GM23248 (cell line): ENCODE results near the gene USP6. TPM values are rescaled to one million over a fixed set of nuclear protein-coding genes. Genes with fewer than 3 reads are reported as not detected.

Experiments
- DNase-seq: peaks from one replicate; pipeline ENCODE4 v3.0.0-alpha.2; 2015
- H2AFZ ChIP-seq: fragments of 200-600 bp; sonication (generic); 2 replicates; pipeline ENCODE4 v1.6.1; 2016; ENCODE audit warnings: antibody characterized with exemption
- H3F3A ChIP-seq: fragments of 200-600 bp; sonication (generic); 2 replicates; pipeline ENCODE4 v1.6.1; 2016; ENCODE audit warnings: mild to moderate bottlenecking, antibody characterized with exemption, mixed run types; ENCODE audit not compliant: insufficient read depth
- H3K27ac ChIP-seq: fragments of 200-600 bp; sonication (generic); 2 replicates; pipeline ENCODE4 v1.5.1; 2016; ENCODE audit warnings: mild to moderate bottlenecking
- H3K27me3 ChIP-seq: fragments of 200-600 bp; sonication (generic); replicated peaks from 2 replicates; pipeline ENCODE4 v1.6.1; 2016; ENCODE audit warnings: mild to moderate bottlenecking; ENCODE audit not compliant: insufficient read depth
- H3K36me3 ChIP-seq: fragments of 200-600 bp; sonication (generic); 2 replicates; pipeline ENCODE4 v1.6.1; 2016; ENCODE audit warnings: low read depth, mild to moderate bottlenecking
- H3K4me1 ChIP-seq: fragments of 200-600 bp; sonication (generic); 2 replicates; pipeline ENCODE4 v1.6.1; 2016; ENCODE audit warnings: mild to moderate bottlenecking; ENCODE audit not compliant: insufficient read depth
- H3K4me2 ChIP-seq: fragments of 200-600 bp; sonication (generic); one replicate; pipeline ENCODE4 v1.6.1; 2016; ENCODE audit warnings: mild to moderate bottlenecking; ENCODE audit not compliant: unreplicated experiment
- H3K4me3 ChIP-seq: fragments of 200-600 bp; sonication (generic); 2 replicates; pipeline ENCODE4 v1.5.1; 2016; ENCODE audit warnings: mild to moderate bottlenecking
- H3K79me2 ChIP-seq: fragments of 200-600 bp; sonication (generic); 2 replicates; pipeline ENCODE4 v1.6.1; 2016; ENCODE audit warnings: mild to moderate bottlenecking; ENCODE audit not compliant: insufficient read depth
- H3K9ac ChIP-seq: fragments of 200-600 bp; sonication (generic); 2 replicates; pipeline ENCODE4 v1.6.1; 2016; ENCODE audit warnings: mild to moderate bottlenecking
- H3K9me2 ChIP-seq: fragments of 200-600 bp; sonication (generic); 2 replicates; pipeline ENCODE4 v1.6.1; 2016; ENCODE audit warnings: mixed run types, mild to moderate bottlenecking, moderate library complexity; ENCODE audit not compliant: insufficient read depth
- H3K9me3 ChIP-seq: fragments of 200-600 bp; sonication (generic); one replicate; pipeline ENCODE4 v1.6.1; 2017; ENCODE audit warnings: low read depth
- H4K20me1 ChIP-seq: fragments of 200-600 bp; sonication (generic); 2 replicates; pipeline ENCODE4 v1.6.0; 2016; ENCODE audit not compliant: insufficient read depth
- EZH2 ChIP-seq: fragments of 200-600 bp; sonication (generic); IDR thresholded peaks from 2 replicates; pipeline ENCODE4 v1.6.1; 2018; ENCODE audit warnings: antibody characterized with exemption, mild to moderate bottlenecking; ENCODE audit not compliant: insufficient read depth, poor library complexity, severe bottlenecking
- EZH2phosphoT487 ChIP-seq: fragments of 200-600 bp; sonication (generic); IDR thresholded peaks from 2 replicates; pipeline ENCODE4 v1.6.1; 2018; ENCODE audit warnings: antibody characterized with exemption, moderate library complexity, mild to moderate bottlenecking, low read depth; ENCODE audit not compliant: insufficient read depth
- WGBS, 2 experiments: methylation state at CpG; one replicate each; pipeline ENCODE4 v1.1.6; 2015 to 2017; ENCODE audit warnings: low lambda C conversion rate in 2 of 2, low coverage in 1 of 2; ENCODE audit errors: missing lambda C conversion rate in 2 of 2; 5-methylcytosine and 5-hydroxymethylcytosine counted together
- in situ Hi-C: fragments of 300-500 bp; cut with MboI; formaldehyde crosslinking; loops from 2 replicates; pipeline ENCODE4 v1.15.0; 2020
- polyA plus RNA-seq: library from polyadenylated mRNA; unstranded; fragments of >200 nt; fragmentation: Nextera tagmentation; extraction: Ambion mirVana; gene quantifications from 2 replicates; pipeline ENCODE4 v1.2.1, GENCODE V29; 2016
- total RNA-seq: library from RNA; depleted of rRNA; stranded (reverse); fragments of >200 nt; shearing (Covaris generic); gene quantifications from 2 replicates; pipeline ENCODE4 v1.2.3, GENCODE V29; 2014

The USP6 gene
- total and polyA plus RNA-seq, 2 experiments from 2014 or later: 0.25 TPM; not detected in 1

DNA sequence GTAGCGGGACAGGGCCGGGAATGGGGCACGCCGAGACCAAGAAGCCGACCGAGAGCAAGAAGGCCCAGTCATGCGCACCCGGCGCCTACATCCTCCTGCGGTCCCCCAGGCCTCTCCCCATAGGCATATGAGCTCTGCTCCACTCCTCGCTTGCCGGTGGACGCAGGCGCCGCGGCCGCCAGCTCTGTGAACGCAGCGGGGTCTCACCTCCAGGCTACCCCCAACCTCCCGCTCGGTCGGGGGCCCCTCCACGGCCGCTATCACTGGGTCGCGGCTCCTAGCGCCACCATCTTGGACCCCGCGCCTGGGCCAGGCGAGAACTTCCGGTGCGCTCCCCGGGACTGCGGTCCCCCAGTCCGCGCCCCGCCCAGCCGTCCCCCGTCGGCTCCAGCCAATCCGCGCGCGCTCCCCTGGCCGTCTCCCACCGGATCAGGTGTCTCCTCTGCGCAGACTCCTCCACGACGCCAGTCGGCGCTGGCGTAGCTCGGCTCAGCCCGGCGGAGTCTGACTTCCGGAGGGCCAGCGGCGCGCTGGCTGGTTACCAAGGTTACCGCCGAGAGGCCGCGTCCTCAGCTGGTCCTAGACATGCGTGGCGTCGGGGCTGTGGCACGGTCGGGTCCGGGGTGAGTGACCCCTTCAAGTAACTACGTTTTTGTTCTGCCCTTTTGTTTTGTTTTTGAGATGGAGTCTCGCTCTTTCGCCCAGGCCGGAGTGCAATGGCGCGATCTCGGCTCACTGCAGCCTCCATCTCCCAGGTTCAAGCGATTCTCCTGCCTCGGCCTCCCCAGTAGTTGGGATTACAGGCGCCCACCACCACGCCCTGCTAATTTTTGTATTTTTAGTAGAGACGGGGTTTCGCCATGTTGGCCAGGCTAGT, 75.9 kb downstream of the USP6 start, which contains the start of gene ZNF594:
TSS of gene ZNF594 (minus strand) at position 328 of the 877 bp plus-strand sequence. CDS start 7,612 bp downstream, outside the sequence.
- peaks cover 3% of the 10 kb centered on the region for H3K9me3 ChIP-seq
- peak within 1 kb of the TSS; percentile 58 for H3K27ac ChIP-seq
- H4K20me1 ChIP-seq: no peaks in the 10 kb centered on the region
- H3K36me3 ChIP-seq: no peaks in the 10 kb centered on the region
- in situ Hi-C loops: no loop called here
- H3K4me3 ChIP-seq: peak within 1 kb of the TSS; percentile 81
- H3K4me2 ChIP-seq: peak within 1 kb of the TSS; percentile 98
- H2AFZ ChIP-seq: peak within 1 kb of the TSS; percentile 98
- peaks cover 37% of the 10 kb centered on the region for H3K79me2 ChIP-seq
- peak within 1 kb of the TSS; percentile 86 for H3K9ac ChIP-seq
- no peaks in the 10 kb centered on the region for H3K27me3 ChIP-seq
- peaks cover 13% of the 10 kb centered on the region; the same call in 1 of the 2 replicates for H3F3A ChIP-seq
- TF ChIP-seq EZH2phosphoT487 (no peak), EZH2 (no peak)
- H3K9me2 ChIP-seq: no peaks in the 10 kb centered on the region
- peak; percentile 98 for DNase-seq
- 1 to 2% methylated on average over 71 to 75 of the region's 82 CpGs for WGBS, 2 experiments
- peaks cover 7% of the 10 kb centered on the region; the same call in 1 of the 2 replicates for H3K4me1 ChIP-seq

DNA sequence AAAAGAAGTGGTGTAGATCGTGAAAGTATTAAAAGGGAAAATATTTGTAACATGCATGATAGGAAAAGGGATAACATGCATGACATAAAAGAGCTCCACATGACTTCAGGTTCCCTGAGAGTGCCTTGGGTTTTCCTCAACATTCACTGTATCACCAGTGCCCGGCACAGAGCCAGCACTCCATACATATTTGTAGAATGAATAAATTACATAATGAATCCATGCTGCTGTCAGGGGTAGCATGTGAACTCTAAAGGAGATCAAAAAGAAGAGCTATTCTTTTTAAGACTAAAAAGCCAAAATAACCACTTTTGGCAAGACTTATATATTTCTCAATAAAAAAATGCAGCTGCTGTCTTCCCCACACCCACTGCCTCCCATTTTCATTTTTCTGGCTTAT, 78.5 kb downstream of the USP6 start:
- peaks cover 34% of the 10 kb centered on the region for H3K79me2 ChIP-seq
- no peaks in the 10 kb centered on the region for H4K20me1 ChIP-seq
- DNase-seq: peak; percentile 72
- H3K36me3 ChIP-seq: no peaks in the 10 kb centered on the region
- no peak overlapping the region for H3K9ac ChIP-seq
- H2AFZ ChIP-seq: no peak overlapping the region
- no peaks in the 10 kb centered on the region for H3K27me3 ChIP-seq
- H3K4me3 ChIP-seq: no peak overlapping the region
- H3K4me1 ChIP-seq: peaks cover 7% of the 10 kb centered on the region; the same call in 1 of the 2 replicates
- in situ Hi-C loops: no loop called here
- no peak for TF ChIP-seq EZH2phosphoT487
- no peak for TF ChIP-seq EZH2
- WGBS, 2 experiments: 68 to 77% methylated on average over 2 of the region's 2 CpGs
- peaks cover 13% of the 10 kb centered on the region; the same call in 1 of the 2 replicates for H3F3A ChIP-seq
- no peak overlapping the region for H3K27ac ChIP-seq
- no peaks in the 10 kb centered on the region for H3K9me2 ChIP-seq
- H3K9me3 ChIP-seq: no peaks in the 10 kb centered on the region
- H3K4me2 ChIP-seq: no peak overlapping the region

DNA sequence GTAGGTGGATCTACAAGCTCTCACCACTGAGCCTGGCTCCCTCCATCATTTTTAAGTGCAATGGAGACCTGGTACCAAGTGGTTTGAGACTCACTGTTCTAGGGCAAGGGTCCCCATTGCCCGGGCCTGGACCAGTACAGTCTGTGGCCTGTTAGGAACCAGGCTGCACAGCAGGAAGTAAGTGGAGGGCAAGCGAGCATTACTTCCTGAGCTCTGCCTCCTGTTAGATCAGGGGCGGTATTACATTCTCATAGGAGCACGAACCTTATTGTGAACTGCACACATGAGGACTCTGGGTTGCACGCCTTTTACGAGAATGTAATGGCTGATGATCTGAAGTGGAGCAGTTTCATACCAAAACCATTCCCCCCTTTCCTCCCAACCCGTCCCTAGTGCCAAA, 82.6 kb downstream of the USP6 start:
- 87 to 88% methylated on average over 7 of the region's 7 CpGs for WGBS, 2 experiments
- no peak overlapping the region for H3K27ac ChIP-seq
- H3K4me2 ChIP-seq: no peak overlapping the region
- peaks cover 15% of the 10 kb centered on the region for H3K4me1 ChIP-seq
- H2AFZ ChIP-seq: no peak overlapping the region
- no peak overlapping the region for H3K4me3 ChIP-seq
- no peaks in the 10 kb centered on the region for H3K9me3 ChIP-seq
- no peaks in the 10 kb centered on the region for H3K27me3 ChIP-seq
- no peak for TF ChIP-seq EZH2phosphoT487
- no peak for TF ChIP-seq EZH2
- no peaks in the 10 kb centered on the region for H3K9me2 ChIP-seq
- no peak for DNase-seq
- in situ Hi-C loops: no loop called here
- no peak overlapping the region for H3K9ac ChIP-seq
- peaks cover 7% of the 10 kb centered on the region; the same call in 1 of the 2 replicates for H3F3A ChIP-seq
- no peaks in the 10 kb centered on the region for H3K36me3 ChIP-seq
- no peaks in the 10 kb centered on the region for H4K20me1 ChIP-seq
- H3K79me2 ChIP-seq: peaks cover 3% of the 10 kb centered on the region; the same call in 1 of the 2 replicates

DNA sequence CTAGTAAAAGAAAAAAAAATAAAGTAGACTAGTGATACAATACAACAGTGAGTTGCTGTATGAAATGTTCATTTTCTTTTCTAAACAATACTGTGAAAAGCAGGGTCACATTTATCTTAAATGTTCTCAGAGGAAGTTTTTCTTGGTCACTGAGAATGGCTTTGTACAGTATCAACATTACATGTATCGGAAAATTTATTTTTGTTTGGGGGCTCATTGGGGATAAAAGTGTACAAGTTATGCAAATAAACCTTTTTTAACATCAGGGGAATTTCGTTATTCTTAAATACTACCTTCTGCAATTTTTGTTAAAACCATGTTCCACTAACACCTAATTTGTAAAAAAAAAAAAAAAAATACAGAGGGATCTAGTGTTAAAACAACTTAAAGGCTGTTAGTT, 84.5 kb downstream of the USP6 start:
- H3K27me3 ChIP-seq: no peaks in the 10 kb centered on the region
- H3K4me2 ChIP-seq: no peak overlapping the region
- H3K4me3 ChIP-seq: no peak overlapping the region
- H3K9ac ChIP-seq: no peak overlapping the region
- H3K79me2 ChIP-seq: peaks cover 7% of the 10 kb centered on the region; the same call in 1 of the 2 replicates
- 48 to 50% methylated on average over 2 of the region's 2 CpGs for WGBS, 2 experiments
- H4K20me1 ChIP-seq: no peaks in the 10 kb centered on the region
- no peak overlapping the region for H2AFZ ChIP-seq
- H3F3A ChIP-seq: peaks cover 12% of the 10 kb centered on the region
- no peak for TF ChIP-seq EZH2phosphoT487
- no peak for TF ChIP-seq EZH2
- H3K36me3 ChIP-seq: no peaks in the 10 kb centered on the region
- no peaks in the 10 kb centered on the region for H3K9me3 ChIP-seq
- H3K27ac ChIP-seq: no peak overlapping the region
- in situ Hi-C loops: no loop called here
- DNase-seq: no peak
- H3K4me1 ChIP-seq: peaks cover 14% of the 10 kb centered on the region
- no peaks in the 10 kb centered on the region for H3K9me2 ChIP-seq
